HepG2 (cell line): ENCODE measurements around the gene SHLD1. TPM values are rescaled to one million over a fixed set of nuclear protein-coding genes. Genes with fewer than 3 reads are reported as not detected.

Source experiments
- CREB3 ChIP-seq: sonication (generic); formaldehyde crosslinking; IDR thresholded peaks from 2 replicates; pipeline ENCODE4 v1.5.0; 2020; ENCODE audit warnings: missing genetic modification reagents
- CSRNP2 ChIP-seq: sonication (generic); formaldehyde crosslinking; conservative IDR thresholded peaks from 2 replicates; pipeline ENCODE4 v1.8.0; 2022; ENCODE audit warnings: low read depth, missing genetic modification reagents
- ELF1 ChIP-seq: sonication (generic); formaldehyde crosslinking; IDR thresholded peaks from 2 replicates; pipeline ENCODE4 v1.4.0; 2020; ENCODE audit warnings: missing genetic modification reagents
- HHEX ChIP-seq: IDR thresholded peaks from 2 replicates; pipeline ENCODE4 v1.6.1; 2016; ENCODE audit warnings: control low read depth
- KDM6A ChIP-seq: IDR thresholded peaks from 2 replicates; pipeline ENCODE4 v1.6.1; 2016; ENCODE audit warnings: low read depth
- PITX1 ChIP-seq: sonication (generic); formaldehyde crosslinking; IDR thresholded peaks from 2 replicates; pipeline ENCODE4 v1.5.1; 2020; ENCODE audit warnings: mild to moderate bottlenecking, missing genetic modification reagents
- SMAD1 ChIP-seq: sonication (generic); formaldehyde crosslinking; IDR thresholded peaks from 2 replicates; pipeline ENCODE4 v1.4.0; 2020; ENCODE audit warnings: missing genetic modification reagents, low read depth, mild to moderate bottlenecking, borderline replicate concordance
- SP1 ChIP-seq, 2 experiments: fragments of 450-650 bp in 1 of 2; sonication (generic) in 1 of 2; formaldehyde crosslinking in 1 of 2; IDR thresholded peaks; 2 replicates each; pipeline versions ENCODE4 v1.4.0 to v1.6.1; 2016 to 2020; ENCODE audit warnings: missing genetic modification reagents in 1 of 2
- TFAP4 ChIP-seq: sonication (generic); IDR thresholded peaks from 2 replicates; pipeline ENCODE4 v1.6.1; 2016; ENCODE audit warnings: low read depth, borderline replicate concordance
- TRIM22 ChIP-seq: fragments of 450-650 bp; IDR thresholded peaks from 2 replicates; pipeline ENCODE4 v1.6.1; 2017
- ZMYM2 ChIP-seq: sonication (generic); formaldehyde crosslinking; IDR thresholded peaks from 2 replicates; pipeline ENCODE4 v1.8.0; 2022; ENCODE audit warnings: mild to moderate bottlenecking, missing genetic modification reagents
- ZNF138 ChIP-seq: sonication (generic); formaldehyde crosslinking; IDR thresholded peaks from 2 replicates; pipeline ENCODE4 v1.5.0; 2020; ENCODE audit warnings: mild to moderate bottlenecking, low read depth, missing genetic modification reagents
- ZNF205 ChIP-seq: IDR thresholded peaks from 2 replicates; pipeline ENCODE4 v1.6.1; 2018; ENCODE audit warnings: missing biosample characterization, missing genetic modification reagents
- ZNF598 ChIP-seq: sonication (generic); formaldehyde crosslinking; IDR thresholded peaks from 2 replicates; pipeline ENCODE4 v1.5.1; 2020; ENCODE audit warnings: mild to moderate bottlenecking, missing genetic modification reagents, borderline replicate concordance
- ZNF646 ChIP-seq: sonication (generic); formaldehyde crosslinking; IDR thresholded peaks from 2 replicates; pipeline ENCODE4 v1.9.0; 2021; ENCODE audit warnings: mild to moderate bottlenecking, missing genetic modification reagents
- ZNF672 ChIP-seq: sonication (generic); formaldehyde crosslinking; IDR thresholded peaks from 2 replicates; pipeline ENCODE4 v1.8.1; 2022; ENCODE audit warnings: missing genetic modification reagents
- ZNF775 ChIP-seq: sonication (generic); formaldehyde crosslinking; IDR thresholded peaks from 2 replicates; pipeline ENCODE4 v1.4.0; 2020; ENCODE audit warnings: missing genetic modification reagents, mild to moderate bottlenecking, moderate library complexity, borderline replicate concordance
- polyA plus RNA-seq, 8 experiments: library from polyadenylated mRNA; depleted of rRNA in 3 of 8; stranded (reverse) in 7 of 8; unstranded in 1 of 8; fragments of >200 nt; fragmentation: Illumina TruSeq in 4 of 8; extraction: Trizol in 4 of 8; gene quantifications; 2 replicates each; pipeline versions ENCODE4 v1.2.1 to v1.2.3, GENCODE V29; 2011 to 2016; ENCODE audit warnings: low read depth in 4 of 8, missing spikeins in 1 of 8, mixed read lengths in 1 of 8; ENCODE audit not compliant: insufficient read depth in 1 of 8
- total RNA-seq, 5 experiments: library from RNA; depleted of rRNA; stranded (reverse); fragments of >200 nt; fragmentation: Illumina TruSeq; extraction: Trizol; gene quantifications; 2 replicates each; pipeline ENCODE4 v1.2.3, GENCODE V29; 2016; ENCODE audit warnings: low read depth in 1 of 5

SHLD1 gene
- total and polyA plus RNA-seq, 2 of the 13 experiments (the other 11 are each of a cell fraction or from before 2014, with no cell fraction given), result 8.9 to 10.0 TPM

GRCh38 chr20:5781798-5782750 lies 31.9 kb downstream of the SHLD1 start (continued):
- TF ChIP-seq ZMYM2 (CRISPR knock-in tag) (0 out of 2 replicates have a peak, but pooled peaks have one; percentile 35), ZNF205 (no peak), TFAP4 (peak; percentile 65; the same call in 1 of the 2 replicates), CSRNP2 (CRISPR knock-in tag) (no peak), HHEX (CRISPR knock-in tag) (peak; percentile 80; the same call in 1 of the 2 replicates), ZNF138 (CRISPR knock-in tag) (no peak), SP1 (IDR thresholded peaks at IDR 0.05) (no peak), SP1 (CRISPR knock-in tag; IDR thresholded peaks at IDR 0.05) (no peak), ELF1 (CRISPR knock-in tag) (no peak), KDM6A (CRISPR knock-in tag) (0 out of 2 replicates have a peak, but pooled peaks have one; percentile 48), ZNF672 (no peak), SMAD1 (no peak), PITX1 (peak; percentile 77), ZNF775 (CRISPR knock-in tag) (no peak), CREB3 (no peak), ZNF646 (0 out of 2 replicates have a peak, but pooled peaks have one; percentile 50), ZNF598 (CRISPR knock-in tag) (no peak), TRIM22 (no peak)
